Neural cell (in vitro differentiated cells): Measurements from ENCODE around the gene TRAPPC5.

ENCODE experiments used
- EP300 ChIP-seq: fragments of 450-650 bp; conservative IDR thresholded peaks from 2 replicates; pipeline ENCODE4 v1.6.1; 2014; ENCODE audit warnings: antibody characterized with exemption, mild to moderate bottlenecking, moderate library complexity; ENCODE audit not compliant: poor library complexity, severe bottlenecking
- EZH2 ChIP-seq: fragments of 200-600, 300-800 bp; shearing (Covaris generic), sonication (generic); IDR thresholded peaks from 2 replicates; pipeline ENCODE4 v1.6.1; 2014; ENCODE audit warnings: antibody characterized with exemption, low read length, borderline replicate concordance, mild to moderate bottlenecking; ENCODE audit not compliant: insufficient read depth, poor library complexity, severe bottlenecking
- MXI1 ChIP-seq: fragments of 450-650 bp; conservative IDR thresholded peaks from 2 replicates; pipeline ENCODE4 v1.6.1; 2014; ENCODE audit warnings: antibody characterized with exemption, mild to moderate bottlenecking; ENCODE audit not compliant: poor library complexity, severe bottlenecking
- RAD21 ChIP-seq: fragments of 450-650 bp; conservative IDR thresholded peaks from 2 replicates; pipeline ENCODE4 v1.6.1; 2014; ENCODE audit warnings: antibody characterized with exemption, mild to moderate bottlenecking, moderate library complexity
- REST ChIP-seq: IDR thresholded peaks from 2 replicates; pipeline ENCODE4 v1.6.1; 2012; ENCODE audit warnings: borderline replicate concordance
- TAF1 ChIP-seq: IDR thresholded peaks from 2 replicates; pipeline ENCODE4 v1.6.1; 2012; ENCODE audit warnings: low read depth
- TF ChIP-seq, protein P1 (sequence below): fragments of 450-650 bp; IDR thresholded peaks from 2 replicates; pipeline ENCODE4 v1.5.1; 2014; ENCODE audit warnings: antibody characterized with exemption, mild to moderate bottlenecking, moderate library complexity; ENCODE audit not compliant: poor library complexity, severe bottlenecking

DNA sequence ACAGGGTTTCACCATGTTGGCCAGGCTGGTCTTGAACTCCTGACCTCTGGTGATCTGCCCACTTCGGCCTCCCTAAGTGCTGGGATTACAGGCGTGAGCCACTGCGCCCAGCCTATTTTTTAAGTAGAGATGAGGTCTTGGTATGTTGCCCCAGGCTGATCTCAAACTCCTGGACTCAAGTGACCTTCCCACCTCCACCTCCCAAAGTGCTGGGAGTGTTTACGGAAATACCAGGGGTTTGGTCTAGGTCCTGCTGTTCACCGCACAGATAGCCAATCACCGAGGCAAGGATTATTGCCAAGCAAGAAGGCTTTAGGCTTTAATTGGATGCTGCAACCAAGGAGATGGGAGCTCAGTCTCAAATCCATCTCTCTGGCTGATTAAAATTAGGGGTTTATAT, 39.7 kb downstream of the TRAPPC5 start:
- TF ChIP-seq TAF1 (no peak), REST (no peak), EZH2 (no peak), RAD21 (no peak), MXI1 (no peak), EP300 (no peak)
- TF ChIP-seq, protein P1, sequence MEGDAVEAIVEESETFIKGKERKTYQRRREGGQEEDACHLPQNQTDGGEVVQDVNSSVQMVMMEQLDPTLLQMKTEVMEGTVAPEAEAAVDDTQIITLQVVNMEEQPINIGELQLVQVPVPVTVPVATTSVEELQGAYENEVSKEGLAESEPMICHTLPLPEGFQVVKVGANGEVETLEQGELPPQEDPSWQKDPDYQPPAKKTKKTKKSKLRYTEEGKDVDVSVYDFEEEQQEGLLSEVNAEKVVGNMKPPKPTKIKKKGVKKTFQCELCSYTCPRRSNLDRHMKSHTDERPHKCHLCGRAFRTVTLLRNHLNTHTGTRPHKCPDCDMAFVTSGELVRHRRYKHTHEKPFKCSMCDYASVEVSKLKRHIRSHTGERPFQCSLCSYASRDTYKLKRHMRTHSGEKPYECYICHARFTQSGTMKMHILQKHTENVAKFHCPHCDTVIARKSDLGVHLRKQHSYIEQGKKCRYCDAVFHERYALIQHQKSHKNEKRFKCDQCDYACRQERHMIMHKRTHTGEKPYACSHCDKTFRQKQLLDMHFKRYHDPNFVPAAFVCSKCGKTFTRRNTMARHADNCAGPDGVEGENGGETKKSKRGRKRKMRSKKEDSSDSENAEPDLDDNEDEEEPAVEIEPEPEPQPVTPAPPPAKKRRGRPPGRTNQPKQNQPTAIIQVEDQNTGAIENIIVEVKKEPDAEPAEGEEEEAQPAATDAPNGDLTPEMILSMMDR = no peak
